Myocyte (in vitro differentiated cells): Measurements from ENCODE around the gene ESPNL. TPM values are rescaled to one million over a fixed set of nuclear protein-coding genes. Genes with fewer than 3 reads are reported as not detected.

ENCODE experiments used
- DNase-seq: peaks from one replicate; pipeline ENCODE4 v3.0.0-alpha.2; 2012; ENCODE audit warnings: low read depth
- total RNA-seq: library from RNA; depleted of rRNA; stranded (reverse); fragments of >200 nt; gene quantifications from 2 replicates; pipeline ENCODE4 v1.2.3, GENCODE V29; 2014

The ESPNL gene
- total RNA-seq, 1 donor from 2014 or later: 7.4 TPM

DNA sequence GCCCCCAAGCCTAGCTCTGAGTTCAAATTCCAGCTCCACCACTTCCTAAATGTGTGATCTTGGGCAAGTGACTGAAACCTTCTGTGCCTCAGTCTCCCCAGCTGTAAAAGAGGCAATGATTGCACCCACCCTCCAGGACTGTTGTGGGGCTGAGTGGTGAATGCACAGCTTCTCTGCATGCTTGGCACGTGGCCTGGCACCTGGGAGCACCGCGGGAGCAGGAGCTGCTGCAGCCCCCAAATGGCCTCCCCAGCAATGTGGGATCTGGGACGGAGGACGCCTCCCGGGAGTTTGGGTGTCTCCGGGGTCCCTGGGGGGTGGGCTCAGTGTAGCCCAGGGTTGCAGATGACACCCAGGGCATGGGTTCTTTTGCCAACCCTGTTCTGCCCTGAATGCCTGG, 39.9 kb downstream of the ESPNL start:
- DNase-seq: no peak

DNA sequence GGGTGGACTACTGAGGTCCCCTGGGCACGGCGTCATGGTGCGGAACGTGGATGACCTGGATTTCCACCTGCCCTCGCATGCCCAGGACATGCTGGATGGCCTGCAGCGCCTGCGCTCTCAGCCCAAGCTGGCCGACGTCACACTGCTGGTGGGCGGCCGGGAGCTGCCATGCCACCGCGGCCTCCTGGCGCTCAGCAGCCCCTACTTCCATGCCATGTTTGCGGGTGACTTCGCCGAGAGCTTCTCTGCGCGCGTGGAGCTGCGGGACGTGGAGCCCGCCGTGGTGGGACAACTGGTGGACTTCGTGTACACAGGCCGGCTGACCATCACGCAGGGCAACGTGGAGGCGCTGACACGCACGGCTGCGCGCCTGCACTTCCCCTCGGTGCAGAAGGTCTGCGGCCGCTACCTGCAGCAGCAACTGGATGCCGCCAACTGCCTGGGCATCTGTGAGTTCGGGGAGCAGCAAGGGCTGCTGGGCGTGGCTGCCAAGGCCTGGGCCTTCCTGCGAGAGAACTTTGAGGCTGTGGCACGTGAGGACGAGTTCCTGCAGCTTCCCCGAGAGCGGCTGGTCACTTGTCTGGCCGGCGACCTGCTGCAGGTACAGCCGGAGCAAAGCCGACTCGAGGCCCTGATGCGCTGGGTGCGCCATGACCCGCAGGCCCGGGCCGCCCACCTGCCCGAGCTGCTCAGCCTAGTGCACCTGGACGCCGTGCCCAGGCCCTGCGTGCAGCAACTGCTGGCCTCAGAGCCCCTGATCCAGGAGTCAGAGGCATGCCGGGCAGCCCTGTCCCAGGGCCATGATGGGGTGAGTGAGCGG, 40.8 kb downstream of the ESPNL start:
- DNase-seq: no peak

GRCh38 chr2:238141541-238142318, 41.6 kb downstream of the ESPNL start:
- peak; percentile 73 for DNase-seq

- peak; percentile 17 for DNase-seq
Observed at GRCh38 chr2:238142382-238143205, 42.5 kb downstream of the ESPNL start.

GRCh38 chr2:238143239-238143951, 43.3 kb downstream of the ESPNL start:
- peak; percentile 97 for DNase-seq

DNA sequence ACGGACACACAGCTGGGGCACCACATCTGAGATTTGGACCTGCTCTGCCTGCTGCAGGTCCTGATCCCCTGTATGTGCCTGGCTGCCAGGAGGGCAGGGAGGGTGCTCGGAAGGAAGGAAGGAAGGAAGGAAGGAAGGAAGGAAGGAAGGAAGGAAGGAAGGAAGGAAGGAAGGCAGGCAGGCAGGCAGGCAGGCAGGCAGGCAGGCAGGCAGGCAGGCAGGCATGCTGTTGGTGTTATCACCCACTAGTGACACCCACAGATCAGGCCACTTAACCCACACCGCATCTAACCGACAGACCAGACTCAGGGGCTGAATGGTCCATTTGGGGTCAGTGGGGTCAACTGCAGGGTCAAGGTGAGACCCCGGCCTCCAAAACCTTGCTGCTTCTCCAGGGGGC, 44.1 kb downstream of the ESPNL start:
- DNase-seq: no peak

DNA sequence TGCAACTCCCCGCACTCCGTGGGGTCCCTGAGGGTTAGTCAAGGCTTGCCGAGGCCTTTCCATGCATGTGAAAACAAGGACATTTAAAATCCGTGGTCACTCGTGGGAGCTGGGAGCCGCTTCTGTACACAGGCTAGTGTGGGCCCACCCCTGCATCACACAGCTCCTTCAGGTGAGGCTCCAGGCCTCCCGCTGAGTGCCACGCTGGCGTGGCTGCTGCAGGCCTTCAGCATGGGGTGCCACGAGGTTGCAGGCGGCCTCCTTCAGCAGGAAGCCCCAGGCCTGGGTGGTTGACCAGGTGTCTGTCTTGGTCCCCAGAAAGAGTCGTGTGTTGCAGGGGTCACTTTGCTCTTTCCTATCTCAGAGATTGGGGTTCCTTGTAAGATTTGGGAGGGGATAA, 44.9 kb downstream of the ESPNL start:
- no peak for DNase-seq

- DNase-seq: peak; percentile 51
Observed at GRCh38 chr2:238145851-238146250, 45.7 kb downstream of the ESPNL start.

GRCh38 chr2:238146884-238147544, 46.9 kb downstream of the ESPNL start:
- DNase-seq: no peak

DNA sequence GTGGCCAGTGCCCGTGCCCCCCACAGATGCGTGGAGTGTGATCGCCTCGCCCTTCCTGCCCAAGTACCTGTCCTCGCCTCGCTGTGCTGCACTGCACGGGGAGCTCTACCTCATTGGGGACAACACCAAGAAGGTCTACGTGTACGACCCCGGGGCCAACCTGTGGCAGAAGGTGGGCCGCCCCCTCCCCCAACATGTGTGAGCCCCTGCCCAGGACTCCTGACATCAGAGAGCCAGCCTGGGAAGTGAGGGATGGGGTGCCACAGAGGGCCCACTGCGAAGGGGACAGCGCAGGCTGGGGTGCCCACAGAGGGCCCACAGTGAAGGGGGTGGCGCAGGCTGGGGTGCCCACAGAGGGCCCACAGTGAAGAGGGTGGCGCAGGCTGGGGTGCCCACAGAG, 48.8 kb downstream of the ESPNL start:
- DNase-seq: no peak

GRCh38 chr2:238149841-238150572, 49.9 kb downstream of the ESPNL start:
- peak; percentile 91 for DNase-seq

DNA sequence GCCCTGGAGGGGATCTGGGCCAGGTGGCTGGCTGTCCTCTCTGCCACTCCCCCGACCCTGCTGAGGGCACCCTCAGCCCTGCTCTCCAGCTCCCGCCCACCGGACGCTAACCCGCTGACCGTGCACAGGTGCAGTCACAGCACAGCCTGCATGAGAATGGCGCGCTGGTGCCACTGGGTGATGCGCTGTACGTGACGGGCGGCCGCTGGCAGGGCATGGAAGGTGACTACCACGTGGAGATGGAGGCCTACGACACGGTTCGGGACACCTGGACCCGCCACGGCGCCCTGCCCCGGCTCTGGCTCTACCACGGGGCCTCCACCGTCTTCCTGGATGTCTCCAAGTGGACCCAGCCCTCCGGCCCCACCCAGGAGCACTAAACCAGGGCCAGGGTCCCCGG, 50.5 kb downstream of the ESPNL start:
- DNase-seq: no peak

GRCh38 chr2:238151205-238151604, 51.1 kb downstream of the ESPNL start:
- DNase-seq: no peak

- no peak for DNase-seq
Observed at GRCh38 chr2:238151628-238152235, 51.6 kb downstream of the ESPNL start.

DNA sequence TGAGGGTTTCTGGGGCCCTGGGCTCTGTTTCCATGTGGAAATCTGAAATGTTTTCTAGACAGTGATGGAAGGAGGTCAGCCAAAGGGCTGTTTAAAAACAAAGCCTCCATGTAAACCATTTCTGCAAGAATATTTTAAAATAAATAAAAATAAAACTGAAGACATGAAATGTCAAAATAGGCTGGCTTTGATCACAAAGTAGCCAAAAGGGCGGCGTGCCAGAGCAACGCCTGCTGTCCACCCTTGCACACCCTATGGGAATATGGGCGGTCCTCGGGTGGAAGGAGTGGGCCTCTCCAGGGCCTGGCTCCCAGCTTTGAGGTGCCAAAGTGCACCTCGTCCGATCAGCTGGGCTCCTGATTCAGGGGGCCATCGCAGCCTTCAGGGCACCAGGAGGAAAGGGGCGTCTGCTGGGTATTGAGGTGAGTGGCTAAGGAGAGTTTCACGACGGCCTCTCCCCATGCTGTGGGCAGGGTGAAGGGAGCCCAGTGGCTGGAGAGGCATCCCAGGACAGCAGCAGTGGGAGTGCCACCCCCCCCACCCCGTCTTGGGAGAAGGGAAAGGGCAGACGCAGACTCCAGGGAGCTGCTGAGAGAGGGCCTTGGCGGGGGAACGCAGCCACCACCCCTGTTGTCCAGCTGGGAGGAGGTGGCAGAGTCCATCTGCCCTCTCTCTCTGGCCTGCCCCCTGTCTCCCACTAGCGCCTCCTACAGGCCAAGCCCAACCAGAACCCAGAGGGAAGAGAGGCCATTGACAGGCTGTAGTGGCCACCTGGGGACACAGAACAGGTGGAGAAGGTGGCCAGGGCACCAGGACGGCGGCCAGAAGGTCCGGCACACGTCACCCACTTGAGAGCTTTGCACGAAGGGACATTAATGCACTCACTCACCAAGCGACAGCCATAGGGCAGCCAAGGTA, 52.9 kb downstream of the ESPNL start:
- no peak for DNase-seq

DNA sequence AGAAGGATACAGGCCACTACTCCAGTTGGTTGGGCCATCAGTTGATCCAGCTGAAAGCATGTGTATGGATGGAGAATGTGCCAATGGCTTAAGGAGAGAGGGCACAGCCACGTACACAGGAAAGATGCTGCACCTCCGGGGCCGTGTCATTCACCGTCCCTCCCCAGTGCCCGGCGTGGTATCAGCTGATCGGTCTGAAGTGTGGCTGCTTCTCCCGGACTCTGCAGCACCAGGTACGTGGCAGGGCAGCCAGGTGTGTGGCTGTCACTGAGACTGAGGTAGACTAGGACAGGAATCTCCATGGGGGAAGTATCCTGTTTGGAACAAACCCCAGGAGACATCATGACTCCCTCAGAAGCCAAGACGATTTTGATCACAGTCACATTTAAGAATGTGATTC, 54.4 kb downstream of the ESPNL start:
- no peak for DNase-seq

DNA sequence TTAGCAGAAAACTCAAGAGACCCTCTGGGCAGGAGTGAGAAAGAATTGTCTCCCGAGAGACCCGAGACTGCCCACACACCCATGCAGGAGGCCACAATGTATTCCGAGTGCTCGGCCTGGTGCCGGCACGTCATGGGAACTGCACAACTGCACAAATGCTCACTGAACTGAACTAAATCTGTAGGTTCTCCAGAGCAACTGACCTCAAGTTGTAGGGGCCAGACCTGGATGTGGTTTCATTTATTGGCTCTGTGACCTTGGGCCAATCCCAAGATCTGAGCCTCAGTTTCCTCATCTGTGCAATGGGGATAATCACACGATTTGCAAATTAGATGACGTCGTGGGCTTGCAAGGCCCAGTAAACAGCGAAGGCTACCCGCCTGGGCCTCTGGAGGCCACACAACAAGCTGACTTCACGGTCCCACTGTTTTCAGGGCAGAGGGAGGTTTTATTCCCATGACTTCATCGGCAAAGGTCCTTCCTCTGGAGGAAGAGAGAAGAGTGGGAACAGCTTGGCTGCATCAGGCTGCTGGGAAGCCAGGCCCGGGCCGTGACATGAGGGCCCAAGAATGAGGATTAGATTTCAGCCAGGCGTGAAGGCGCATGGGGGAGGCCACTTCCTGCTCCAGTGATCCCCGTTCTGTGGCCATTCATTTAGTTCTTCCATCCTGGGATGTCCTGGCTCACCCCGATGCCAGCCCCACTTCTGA, 55.1 kb downstream of the ESPNL start:
- peak; percentile 84 for DNase-seq
